ENCODE data around the gene AP4S1. TPM values are rescaled to one million over a fixed set of nuclear protein-coding genes. Genes with fewer than 3 reads are reported as not detected.

Gene AP4S1
- total and polyA plus RNA-seq, 2 of the 8 experiments (the other 6 are each of a cell fraction or from before 2014, with no cell fraction given) = 2.8 to 9.9 TPM

DNA sequence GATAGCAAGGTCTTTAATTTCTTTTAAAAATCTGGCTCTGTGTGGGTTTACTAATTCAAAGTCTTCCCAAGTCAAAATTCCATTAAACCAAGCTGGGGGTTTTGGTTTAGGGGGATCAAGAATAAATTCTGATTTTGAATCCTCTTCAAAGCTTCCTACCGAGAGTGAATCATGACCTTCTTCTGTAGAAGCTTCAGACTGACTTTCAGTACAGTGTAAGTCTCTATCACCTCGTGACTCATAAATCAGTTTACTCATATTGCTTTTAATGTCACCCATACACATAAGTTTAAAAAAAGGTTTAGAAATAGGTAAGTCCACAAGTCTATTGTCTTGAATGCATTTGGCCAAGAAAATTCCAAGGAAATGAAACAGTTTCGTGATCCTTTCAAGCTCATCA lies 81.3 kb downstream of the AP4S1 start:
- peaks cover 11 to 82% (median 34%) of the 10 kb centered on the region in 4 experiments; a peak in 7 of 8 replicates for H3K36me3 ChIP-seq (ENCODE audit: control insufficient read depth in 2 of 4, insufficient read depth in 4 of 4, low read length in 3 of 4)
- H3K23ac ChIP-seq (ENCODE audit: insufficient read length) = no peak overlapping the region
- no peaks in the 10 kb centered on the region for H3K79me2 ChIP-seq (ENCODE audit: control insufficient read depth in 1 of 2, insufficient read depth in 2 of 2, low read length in 2 of 2)
- no peak overlapping the region for H2BK5ac ChIP-seq (ENCODE audit: low read depth, low read length)
- TF ChIP-seq ZNF274 (IDR thresholded peaks at IDR 0.05; ENCODE audit: borderline replicate concordance, extremely low read depth, low read length) (no peak), RBBP5 (IDR thresholded peaks at IDR 0.05; ENCODE audit: borderline replicate concordance, low read depth, low read length) (no peak), GTF2F1 (IDR thresholded peaks at IDR 0.05; ENCODE audit: borderline replicate concordance, low read depth, low read length) (no peak), BCL11A (IDR thresholded peaks at IDR 0.05; ENCODE audit: low read depth in 2 of 2, low read length in 2 of 2) (no peak), KDM5A (IDR thresholded peaks at IDR 0.05; ENCODE audit: low read length) (no peak), FOSL1 (IDR thresholded peaks at IDR 0.05; ENCODE audit: insufficient read depth, low read depth, low read length) (no peak), KDM1A (IDR thresholded peaks at IDR 0.05; ENCODE audit: borderline replicate concordance, low read length) (no peak), HDAC6 (IDR thresholded peaks at IDR 0.05; ENCODE audit: low read depth, low read length) (no peak)
- TF ChIP-seq, protein P1, sequence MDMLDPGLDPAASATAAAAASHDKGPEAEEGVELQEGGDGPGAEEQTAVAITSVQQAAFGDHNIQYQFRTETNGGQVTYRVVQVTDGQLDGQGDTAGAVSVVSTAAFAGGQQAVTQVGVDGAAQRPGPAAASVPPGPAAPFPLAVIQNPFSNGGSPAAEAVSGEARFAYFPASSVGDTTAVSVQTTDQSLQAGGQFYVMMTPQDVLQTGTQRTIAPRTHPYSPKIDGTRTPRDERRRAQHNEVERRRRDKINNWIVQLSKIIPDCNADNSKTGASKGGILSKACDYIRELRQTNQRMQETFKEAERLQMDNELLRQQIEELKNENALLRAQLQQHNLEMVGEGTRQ (IDR thresholded peaks at IDR 0.05; ENCODE audit: low read length) = no peak
- no peak overlapping the region for H2BK12ac ChIP-seq (ENCODE audit: low read depth, low read length)
- no peak overlapping the region for H3K4me3 ChIP-seq (ENCODE audit: extremely low read depth in 1 of 4, insufficient read depth in 2 of 4, low read depth in 3 of 4, low read length in 4 of 4)
- H4K91ac ChIP-seq (replicated peaks; ENCODE audit: insufficient read length, low read length) = no peak overlapping the region
- H3K4ac ChIP-seq (replicated peaks; ENCODE audit: insufficient read length, low read depth, low read length) = no peak overlapping the region
- 91% methylated on average over 3 of the region's 3 CpGs; no CpG with 5 or more reads in 1 of the 2 experiments for WGBS, 2 experiments (ENCODE audit: extremely low coverage in 1 of 2, insufficient coverage in 1 of 2, insufficient read length in 1 of 2, insufficient replicate concordance in 2 of 2, low coverage in 1 of 2, low lambda C conversion rate in 2 of 2, missing lambda C conversion rate in 1 of 2)
- no peak for DNase-seq (ENCODE audit: low read depth in 1 of 2, low spot score in 2 of 2)
- H3K23me2 ChIP-seq (ENCODE audit: low read depth, low read length) = no peaks in the 10 kb centered on the region
- H3K4me1 ChIP-seq (replicated peaks in 1 of 4; ENCODE audit: control insufficient read depth in 3 of 4, insufficient read depth in 4 of 4, low read length in 3 of 4) = no peaks in the 10 kb centered on the region
- H3K4me2 ChIP-seq (ENCODE audit: insufficient read depth in 1 of 2, low read depth in 2 of 2, low read length in 2 of 2) = no peak overlapping the region
- ChIA-PET POLR2A (ENCODE audit: partially characterized antibody) (interaction anchor here (0.6 kb wide), 1 partner anchor 24 kb away, joined by 3 read pairs; no protein-coding TSS in a partner anchor), CTCF (ENCODE audit: partially characterized antibody) (interaction anchor here (0.6 to 1.3 kb wide), 2 partner anchors 11 to 1453 kb away, joined by 3 to 4 read pairs; no protein-coding TSS in a partner anchor)
- H4K20me1 ChIP-seq (replicated peaks in 1 of 2; ENCODE audit: control insufficient read depth in 1 of 2, insufficient read depth in 2 of 2, low read length in 2 of 2) = peaks cover 0 to 3% of the 10 kb centered on the region in 2 experiments
- no peak overlapping the region for H3K9ac ChIP-seq (replicated peaks in 1 of 4; ENCODE audit: extremely low read depth in 1 of 4, low read depth in 3 of 4, low read length in 3 of 4)
- no peak overlapping the region for H2BK20ac ChIP-seq (ENCODE audit: low read length)
- no peaks in the 10 kb centered on the region for H3K79me1 ChIP-seq (ENCODE audit: low read depth, low read length)
- H3K9me3 ChIP-seq (ENCODE audit: insufficient read depth in 2 of 2, low read depth in 1 of 2, low read length in 1 of 2) = no peaks in the 10 kb centered on the region; a peak in 1 of 4 replicates
- H2AK5ac ChIP-seq (ENCODE audit: low read depth, low read length) = no peak overlapping the region
- H2BK120ac ChIP-seq (replicated peaks; ENCODE audit: low read depth, low read length) = no peak overlapping the region
- H3K27ac ChIP-seq (ENCODE audit: low read depth, low read length) = no peak overlapping the region
- H3K56ac ChIP-seq (replicated peaks; ENCODE audit: insufficient read length, low read depth, low read length) = no peak overlapping the region
- no peak overlapping the region for H4K5ac ChIP-seq (ENCODE audit: insufficient read length, low read depth, low read length)
- H3K27me3 ChIP-seq (replicated peaks in 1 of 4; ENCODE audit: control insufficient read depth in 3 of 4, extremely low read depth in 1 of 4, insufficient read depth in 3 of 4, low read length in 3 of 4) = no peaks in the 10 kb centered on the region
- no peak overlapping the region for H2AFZ ChIP-seq (ENCODE audit: low read length)
- H3K18ac ChIP-seq (ENCODE audit: extremely low read depth, low read length) = no peak overlapping the region
- H2BK15ac ChIP-seq (ENCODE audit: low read length) = no peak overlapping the region
- H4K8ac ChIP-seq (ENCODE audit: extremely low read depth, insufficient read depth, low read length) = no peak overlapping the region
- H3K14ac ChIP-seq (ENCODE audit: insufficient read length) = no peak overlapping the region
- no peak for FAIRE-seq
